DND-41 (cell line): ENCODE results near the gene UVRAG.

Source experiments
- ATAC-seq: fragments of 200-7000 bp; cut with Tn5 transposase; 3 replicates; pipeline ENCODE4 v1.9.1; 2021; ENCODE audit warnings: low read depth; ENCODE audit not compliant: insufficient read depth
- DNase-seq: peaks from one replicate; pipeline ENCODE4 v3.0.0-alpha.2; 2020
- H2AFZ ChIP-seq: 2 replicates; pipeline ENCODE4 v1.6.0; 2012; ENCODE audit warnings: low read depth, low read length
- H3K27ac ChIP-seq: 2 replicates; pipeline ENCODE4 v1.5.1; 2012; ENCODE audit warnings: low read length, inconsistent platforms
- H3K27me3 ChIP-seq: fragments of 200-600 bp; sonication (generic); 2 replicates; pipeline ENCODE4 v1.6.0; 2012; ENCODE audit warnings: low read length, mild to moderate bottlenecking, inconsistent platforms; ENCODE audit not compliant: insufficient read depth, poor library complexity
- H3K36me3 ChIP-seq: 2 replicates; pipeline ENCODE4 v1.5.1; 2012; ENCODE audit warnings: low read length, inconsistent platforms; ENCODE audit not compliant: insufficient read depth
- H3K4me1 ChIP-seq: 2 replicates; pipeline ENCODE4 v1.5.1; 2012; ENCODE audit warnings: mild to moderate bottlenecking, low read length; ENCODE audit not compliant: insufficient read depth
- H3K4me2 ChIP-seq: 2 replicates; pipeline ENCODE4 v1.6.0; 2012; ENCODE audit warnings: mild to moderate bottlenecking, moderate library complexity, low read length, inconsistent platforms; ENCODE audit not compliant: insufficient read depth
- H3K4me3 ChIP-seq, 2 experiments: fragments of 200-600 bp in 1 of 2; shearing (Covaris generic) in 1 of 2; 2 replicates each; pipeline ENCODE4 v1.5.1; 2012 to 2016; ENCODE audit warnings: inconsistent platforms in 2 of 2, low read length in 2 of 2, mild to moderate bottlenecking in 2 of 2, low read depth in 1 of 2, moderate library complexity in 1 of 2
- H3K79me2 ChIP-seq: 2 replicates; pipeline ENCODE4 v1.6.0; 2012; ENCODE audit warnings: low read length, inconsistent platforms; ENCODE audit not compliant: insufficient read depth
- H3K9ac ChIP-seq: 2 replicates; pipeline ENCODE4 v1.6.0; 2012; ENCODE audit warnings: low read depth, mild to moderate bottlenecking, inconsistent platforms, low read length, moderate library complexity
- H3K9me3 ChIP-seq: 2 replicates; pipeline ENCODE4 v1.5.1; 2012; ENCODE audit warnings: low read length, moderate library complexity, mild to moderate bottlenecking, inconsistent platforms; ENCODE audit not compliant: insufficient read depth, severe bottlenecking
- H4K20me1 ChIP-seq: 2 replicates; pipeline ENCODE4 v1.6.0; 2012; ENCODE audit warnings: low read length; ENCODE audit not compliant: insufficient read depth
- EZH2 ChIP-seq: IDR thresholded peaks from 3 replicates; pipeline ENCODE4 v1.6.1; 2012; ENCODE audit warnings: borderline replicate concordance, low read depth, mild to moderate bottlenecking, moderate library complexity, low read length, inconsistent platforms; ENCODE audit not compliant: severe bottlenecking
- TF ChIP-seq, protein P1 (sequence below): IDR thresholded peaks from 2 replicates; pipeline ENCODE4 v1.5.1; 2012; ENCODE audit warnings: borderline replicate concordance, low read length, moderate library complexity, mild to moderate bottlenecking; ENCODE audit not compliant: poor library complexity, severe bottlenecking; ENCODE audit errors: extremely low read depth

The UVRAG gene

DNA sequence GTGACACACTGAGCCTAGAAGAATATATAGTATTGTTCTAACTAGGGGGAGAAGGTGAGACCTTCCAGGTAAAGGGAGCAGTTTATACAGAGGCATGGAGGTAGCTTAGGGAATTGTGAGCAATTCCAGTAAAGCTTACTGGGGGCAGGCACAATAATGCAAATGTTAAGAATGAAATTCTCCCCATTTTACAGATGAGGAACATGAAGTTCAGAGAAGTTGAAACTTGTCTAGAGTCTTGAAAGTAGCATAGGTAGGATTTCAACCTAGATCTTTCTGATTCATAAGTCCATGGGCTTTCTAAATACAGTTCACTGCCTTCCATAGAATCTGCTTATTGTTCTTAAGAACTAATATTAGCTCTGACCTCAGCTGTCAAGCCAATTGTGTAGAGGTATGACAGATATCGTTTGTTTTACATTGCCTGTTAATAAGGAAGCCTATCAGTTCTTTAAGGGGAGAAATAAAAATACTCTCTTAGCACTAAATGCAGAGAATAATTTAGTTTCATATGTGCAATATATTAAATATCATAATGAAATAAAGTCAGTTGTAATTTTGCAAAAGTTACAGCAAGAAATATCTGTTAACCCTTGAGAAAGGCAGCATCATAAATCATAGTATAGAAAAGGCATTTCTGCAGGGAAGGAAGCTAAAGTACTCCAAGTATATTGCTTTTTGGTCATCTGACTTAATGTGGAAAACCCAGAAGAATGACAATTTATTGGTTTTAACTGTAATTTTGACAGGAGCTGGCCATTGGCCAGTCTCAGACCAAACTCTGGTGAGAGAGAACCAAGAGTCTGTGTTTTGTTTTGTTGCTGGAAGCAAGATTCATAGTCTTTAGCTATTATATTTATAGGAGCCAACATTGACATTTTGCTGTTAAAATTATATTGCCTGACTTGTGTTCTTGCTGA is 181.8 kb downstream of the UVRAG start:
- DNase-seq = no peak
- Histone ChIP-seq H3K4me2 (no peak overlapping the region), H3K9ac (no peak overlapping the region), H3K4me1 (no peaks in the 10 kb centered on the region), H3K79me2 (no peaks in the 10 kb centered on the region), H3K27ac (no peak overlapping the region), H2AFZ (no peak overlapping the region), H4K20me1 (no peaks in the 10 kb centered on the region), H3K9me3 (peaks cover 19% of the 10 kb centered on the region), H3K27me3 (no peaks in the 10 kb centered on the region), H3K36me3 (no peaks in the 10 kb centered on the region), H3K4me3 (no peak overlapping the region)
- no peak for ATAC-seq
- TF ChIP-seq, protein P1, sequence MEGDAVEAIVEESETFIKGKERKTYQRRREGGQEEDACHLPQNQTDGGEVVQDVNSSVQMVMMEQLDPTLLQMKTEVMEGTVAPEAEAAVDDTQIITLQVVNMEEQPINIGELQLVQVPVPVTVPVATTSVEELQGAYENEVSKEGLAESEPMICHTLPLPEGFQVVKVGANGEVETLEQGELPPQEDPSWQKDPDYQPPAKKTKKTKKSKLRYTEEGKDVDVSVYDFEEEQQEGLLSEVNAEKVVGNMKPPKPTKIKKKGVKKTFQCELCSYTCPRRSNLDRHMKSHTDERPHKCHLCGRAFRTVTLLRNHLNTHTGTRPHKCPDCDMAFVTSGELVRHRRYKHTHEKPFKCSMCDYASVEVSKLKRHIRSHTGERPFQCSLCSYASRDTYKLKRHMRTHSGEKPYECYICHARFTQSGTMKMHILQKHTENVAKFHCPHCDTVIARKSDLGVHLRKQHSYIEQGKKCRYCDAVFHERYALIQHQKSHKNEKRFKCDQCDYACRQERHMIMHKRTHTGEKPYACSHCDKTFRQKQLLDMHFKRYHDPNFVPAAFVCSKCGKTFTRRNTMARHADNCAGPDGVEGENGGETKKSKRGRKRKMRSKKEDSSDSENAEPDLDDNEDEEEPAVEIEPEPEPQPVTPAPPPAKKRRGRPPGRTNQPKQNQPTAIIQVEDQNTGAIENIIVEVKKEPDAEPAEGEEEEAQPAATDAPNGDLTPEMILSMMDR = no peak
- no peak for TF ChIP-seq EZH2

DNA sequence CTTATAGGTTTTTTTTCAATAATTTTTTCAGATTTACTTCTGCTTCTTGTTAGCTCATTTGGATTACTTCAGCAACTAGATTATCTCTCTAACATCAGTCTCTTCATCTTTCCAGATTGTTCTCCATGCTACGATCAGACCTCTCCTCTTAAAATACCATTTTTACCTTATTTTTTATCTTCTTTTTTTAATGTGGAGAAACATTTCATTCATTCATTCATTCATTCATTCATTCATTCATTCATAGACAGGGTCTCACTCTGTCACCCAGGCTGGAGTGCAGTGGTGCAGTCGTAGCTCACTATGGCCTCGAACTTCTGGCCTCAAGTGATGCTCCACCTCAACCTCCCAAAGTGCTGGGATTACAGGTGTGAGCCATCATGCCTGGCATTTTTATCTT is 189.4 kb downstream of the UVRAG start:
- Histone ChIP-seq H4K20me1 (no peaks in the 10 kb centered on the region), H3K27me3 (no peaks in the 10 kb centered on the region), H3K27ac (no peak overlapping the region), H3K79me2 (no peaks in the 10 kb centered on the region), H3K36me3 (peaks cover 35% of the 10 kb centered on the region), H3K4me2 (no peak overlapping the region), H2AFZ (no peak overlapping the region), H3K4me3 (no peak overlapping the region), H3K4me1 (no peaks in the 10 kb centered on the region), H3K9ac (no peak overlapping the region), H3K9me3 (peaks cover 19% of the 10 kb centered on the region)
- no peak for TF ChIP-seq EZH2
- TF ChIP-seq, protein P1 = no peak
- DNase-seq (no peak), ATAC-seq (no peak)

DNA sequence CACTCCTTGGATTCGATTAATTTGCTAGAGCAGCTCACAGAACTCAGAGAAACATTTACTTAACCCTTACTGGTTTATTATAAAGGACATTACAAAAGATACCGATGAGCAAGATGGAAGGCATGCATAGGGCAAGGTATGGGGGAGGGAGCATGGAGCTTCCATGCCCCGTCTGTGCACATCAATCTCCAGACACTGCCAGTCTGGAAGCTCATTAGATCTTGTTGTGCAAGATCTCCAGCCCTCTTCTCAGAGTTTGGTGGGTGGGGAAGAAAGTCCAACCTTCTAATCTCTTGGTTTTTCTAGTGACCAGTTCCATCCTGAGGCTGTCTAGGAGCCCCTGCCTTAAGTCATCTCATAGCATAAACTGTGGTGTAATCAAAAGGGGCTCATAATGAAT is 190.7 kb downstream of the UVRAG start:
- Histone ChIP-seq H3K27me3 (no peaks in the 10 kb centered on the region), H2AFZ (no peak overlapping the region), H4K20me1 (no peaks in the 10 kb centered on the region), H3K36me3 (peaks cover 40% of the 10 kb centered on the region), H3K9me3 (peaks cover 10% of the 10 kb centered on the region), H3K9ac (no peak overlapping the region), H3K4me1 (no peaks in the 10 kb centered on the region), H3K4me3 (no peak overlapping the region), H3K4me2 (no peak overlapping the region), H3K27ac (no peak overlapping the region), H3K79me2 (no peaks in the 10 kb centered on the region)
- DNase-seq = no peak
- TF ChIP-seq, protein P1 = no peak
- no peak for ATAC-seq
